ENCODE results near the gene PDGFB.

The PDGFB gene

DNA sequence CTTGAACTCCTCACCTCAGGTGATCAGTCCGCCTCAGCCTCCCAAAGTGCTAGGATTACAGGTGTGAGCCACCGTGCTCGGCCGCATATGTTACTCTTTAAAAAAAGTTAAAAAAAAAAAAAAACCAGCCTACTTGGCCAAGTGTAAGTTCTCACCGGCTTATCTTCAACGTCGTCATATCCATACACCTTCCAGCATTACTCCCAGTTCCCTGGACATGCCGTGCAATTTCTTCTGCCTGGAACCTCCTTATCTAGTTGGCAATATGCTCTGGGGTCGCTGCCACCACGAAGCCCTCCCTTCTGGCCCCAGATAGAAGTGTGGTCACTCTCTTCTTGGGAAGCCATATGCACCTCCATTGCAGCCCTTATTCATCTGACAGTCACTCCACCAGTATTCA lies 56.0 kb downstream of the PDGFB start:
- POLR2A ChIA-PET: no interaction called here
- TF ChIP-seq FOXK2 (IDR thresholded peaks at IDR 0.05) (no peak), TARDBP (IDR thresholded peaks at IDR 0.05) (no peak), BHLHE40 (IDR thresholded peaks at IDR 0.05; ENCODE audit: borderline replicate concordance) (no peak), CTBP1 (IDR thresholded peaks at IDR 0.05; ENCODE audit: borderline replicate concordance) (no peak), ELF4 (IDR thresholded peaks at IDR 0.05) (no peak), SUZ12 (IDR thresholded peaks at IDR 0.05) (no peak), ZNF384 (IDR thresholded peaks at IDR 0.05) (no peak), FOXM1 (IDR thresholded peaks at IDR 0.05; ENCODE audit: borderline replicate concordance) (no peak), FOXA1 (IDR thresholded peaks at IDR 0.05) (no peak), LEF1 (IDR thresholded peaks at IDR 0.05; ENCODE audit: borderline replicate concordance) (no peak), ARNT (IDR thresholded peaks at IDR 0.05) (no peak), NFRKB (IDR thresholded peaks at IDR 0.05) (no peak), SP1 (IDR thresholded peaks at IDR 0.05) (no peak)
- TF ChIP-seq, protein P1, sequence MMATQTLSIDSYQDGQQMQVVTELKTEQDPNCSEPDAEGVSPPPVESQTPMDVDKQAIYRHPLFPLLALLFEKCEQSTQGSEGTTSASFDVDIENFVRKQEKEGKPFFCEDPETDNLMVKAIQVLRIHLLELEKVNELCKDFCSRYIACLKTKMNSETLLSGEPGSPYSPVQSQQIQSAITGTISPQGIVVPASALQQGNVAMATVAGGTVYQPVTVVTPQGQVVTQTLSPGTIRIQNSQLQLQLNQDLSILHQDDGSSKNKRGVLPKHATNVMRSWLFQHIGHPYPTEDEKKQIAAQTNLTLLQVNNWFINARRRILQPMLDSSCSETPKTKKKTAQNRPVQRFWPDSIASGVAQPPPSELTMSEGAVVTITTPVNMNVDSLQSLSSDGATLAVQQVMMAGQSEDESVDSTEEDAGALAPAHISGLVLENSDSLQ (IDR thresholded peaks at IDR 0.05): no peak
- DNase-seq (ENCODE audit: extremely low spot score): peak; percentile 6
- CTCF ChIA-PET: interaction anchor here (0.7 kb wide), 1 partner anchor 319 kb away, joined by 5 read pairs; no protein-coding TSS in a partner anchor

DNA sequence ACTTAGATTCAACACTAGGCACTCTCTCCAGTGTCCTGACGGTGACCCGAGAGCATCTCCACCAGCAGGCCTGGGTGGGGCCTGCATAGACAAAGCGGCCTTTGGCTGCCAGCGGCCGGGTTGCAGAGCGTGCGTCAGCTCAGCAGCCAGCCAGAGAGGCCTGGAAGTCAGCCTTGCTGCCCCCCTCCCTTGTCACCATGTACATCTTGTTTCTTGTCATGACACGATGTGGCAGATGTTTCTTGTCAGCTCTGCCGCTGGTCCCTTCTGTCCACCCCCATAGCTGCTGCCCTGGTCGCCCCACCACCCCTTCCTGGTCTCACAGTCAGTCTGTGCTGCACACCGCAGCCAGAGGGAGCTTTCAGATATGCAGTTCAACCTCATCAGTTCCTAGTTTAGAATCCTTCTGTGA lies 59.2 kb downstream of the PDGFB start:
- DNase-seq (ENCODE audit: extremely low spot score): no peak
- no peak for TF ChIP-seq FOXA1 (IDR thresholded peaks at IDR 0.05)
- TF ChIP-seq FOXM1 (IDR thresholded peaks at IDR 0.05; ENCODE audit: borderline replicate concordance): no peak
- no peak for TF ChIP-seq BHLHE40 (IDR thresholded peaks at IDR 0.05; ENCODE audit: borderline replicate concordance)
- TF ChIP-seq ARNT (IDR thresholded peaks at IDR 0.05): no peak
- no peak for TF ChIP-seq HDGF (IDR thresholded peaks at IDR 0.05; ENCODE audit: borderline replicate concordance)
- TF ChIP-seq NFRKB (IDR thresholded peaks at IDR 0.05): no peak
- TF ChIP-seq ZNF384 (IDR thresholded peaks at IDR 0.05): no peak
- no peak for TF ChIP-seq ELF4 (IDR thresholded peaks at IDR 0.05)
- TF ChIP-seq LEF1 (IDR thresholded peaks at IDR 0.05; ENCODE audit: borderline replicate concordance): no peak
- no peak for TF ChIP-seq SP1 (IDR thresholded peaks at IDR 0.05)
- TF ChIP-seq L3MBTL2 (conservative IDR thresholded peaks at IDR 0.05): no peak
- no peak for TF ChIP-seq SUZ12 (IDR thresholded peaks at IDR 0.05)
- no peak for TF ChIP-seq CTBP1 (IDR thresholded peaks at IDR 0.05; ENCODE audit: borderline replicate concordance)
- TF ChIP-seq, protein P1 (IDR thresholded peaks at IDR 0.05): no peak
- no peak for TF ChIP-seq TARDBP (IDR thresholded peaks at IDR 0.05)
- TF ChIP-seq FOXK2 (IDR thresholded peaks at IDR 0.05): no peak
- ChIA-PET CTCF (no interaction called here), POLR2A (no interaction called here)

DNA sequence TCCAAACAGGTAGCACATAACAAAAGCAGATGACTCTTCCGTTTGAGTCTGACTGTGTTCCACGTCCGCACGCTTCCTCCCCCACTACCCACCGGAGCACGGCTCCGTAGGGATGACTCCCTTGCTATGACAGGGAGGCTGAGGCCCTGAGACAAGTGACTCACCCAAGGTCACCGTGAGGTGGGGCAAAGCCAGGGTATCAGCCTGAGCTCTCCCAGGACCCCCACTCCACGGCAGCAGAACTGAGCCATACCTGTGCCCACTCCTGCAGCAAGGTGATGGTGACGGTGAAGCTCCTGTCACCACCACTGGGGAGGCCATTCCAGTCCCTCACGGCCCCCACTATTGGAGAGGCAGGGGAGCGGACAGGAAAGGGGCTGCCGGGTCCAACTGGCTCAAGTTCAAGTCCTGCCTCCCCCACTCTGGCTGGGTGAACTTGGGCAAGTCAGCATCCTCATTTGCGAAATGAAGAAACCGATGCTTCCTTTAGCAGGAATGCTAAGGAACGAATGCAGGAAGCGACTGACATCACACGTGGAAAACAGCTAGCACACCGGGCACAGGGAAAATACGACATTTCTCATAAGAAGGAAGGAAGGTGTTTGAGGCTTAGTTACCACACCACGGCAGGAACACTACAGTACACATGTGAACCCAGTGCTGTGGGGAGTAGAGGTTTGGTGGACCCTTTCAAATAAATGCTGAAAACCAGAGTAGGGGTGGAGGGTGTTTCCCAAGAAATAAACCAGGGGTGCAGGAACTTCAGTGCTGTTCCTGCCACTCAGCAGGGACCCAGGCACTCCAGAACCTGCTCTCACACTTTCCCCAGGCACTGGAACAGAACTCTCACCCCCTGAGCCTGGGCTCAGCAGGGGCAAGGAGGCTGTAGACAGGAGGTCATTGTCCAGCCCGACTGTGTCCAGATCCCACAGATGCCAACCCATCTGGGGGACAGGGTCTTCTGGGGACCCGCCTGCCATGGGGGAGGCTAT lies 59.9 kb downstream of the PDGFB start:
- no peak for TF ChIP-seq FOXK2 (IDR thresholded peaks at IDR 0.05)
- no peak for TF ChIP-seq LEF1 (IDR thresholded peaks at IDR 0.05; ENCODE audit: borderline replicate concordance)
- no peak for TF ChIP-seq BHLHE40 (IDR thresholded peaks at IDR 0.05; ENCODE audit: borderline replicate concordance)
- TF ChIP-seq ZNF384 (IDR thresholded peaks at IDR 0.05): no peak
- TF ChIP-seq FOXM1 (IDR thresholded peaks at IDR 0.05; ENCODE audit: borderline replicate concordance): no peak
- no peak for TF ChIP-seq ARNT (IDR thresholded peaks at IDR 0.05)
- no peak for TF ChIP-seq NFRKB (IDR thresholded peaks at IDR 0.05)
- TF ChIP-seq FOXA1 (IDR thresholded peaks at IDR 0.05): no peak
- POLR2A ChIA-PET: interaction anchor here (0.9 to 1.5 kb wide), 2 partner anchors 10 to 135 kb away, joined by 3 to 4 read pairs; partner anchors contain the start of gene RPL3
- DNase-seq (ENCODE audit: extremely low spot score): peak; percentile 5
- CTCF ChIA-PET: no interaction called here

DNA sequence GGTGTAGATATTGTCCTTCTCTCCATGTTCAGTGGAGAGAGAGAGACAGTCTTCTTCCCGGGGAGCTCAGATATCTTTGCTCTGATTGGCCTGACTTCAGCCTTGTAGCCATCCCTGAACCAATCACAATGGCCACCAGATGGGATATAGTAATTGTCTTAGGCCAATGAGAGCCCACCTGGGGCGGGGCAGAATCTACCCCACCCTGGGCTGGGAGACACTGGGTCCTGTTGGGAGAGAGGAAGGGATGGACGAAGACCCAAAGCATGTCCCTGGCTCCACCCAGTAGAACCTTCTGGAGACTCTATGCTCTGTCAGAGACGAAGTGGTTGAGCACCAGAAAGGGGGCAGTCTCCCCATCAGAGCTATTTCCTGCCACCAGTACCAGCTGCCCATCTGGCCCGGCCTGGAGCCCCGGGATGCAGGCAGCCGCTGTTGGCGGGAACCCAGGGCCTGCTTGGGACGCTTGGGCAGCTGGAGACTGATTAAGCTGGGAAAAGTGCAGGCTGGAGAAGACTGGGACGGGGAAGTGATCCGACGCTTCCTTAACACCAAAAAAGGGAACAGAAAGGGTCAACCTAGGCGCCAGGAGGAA lies 60.7 kb downstream of the PDGFB start:
- TF ChIP-seq HDGF (IDR thresholded peaks at IDR 0.05; ENCODE audit: borderline replicate concordance) (no peak), ELF4 (IDR thresholded peaks at IDR 0.05) (no peak), FOXA1 (IDR thresholded peaks at IDR 0.05) (no peak), FOXM1 (IDR thresholded peaks at IDR 0.05; ENCODE audit: borderline replicate concordance) (no peak), ZNF384 (IDR thresholded peaks at IDR 0.05) (no peak), FOXK2 (IDR thresholded peaks at IDR 0.05) (no peak), BHLHE40 (IDR thresholded peaks at IDR 0.05; ENCODE audit: borderline replicate concordance) (no peak), CTBP1 (IDR thresholded peaks at IDR 0.05; ENCODE audit: borderline replicate concordance) (no peak), NFRKB (IDR thresholded peaks at IDR 0.05) (no peak), ARNT (IDR thresholded peaks at IDR 0.05) (no peak), L3MBTL2 (conservative IDR thresholded peaks at IDR 0.05) (no peak), SUZ12 (IDR thresholded peaks at IDR 0.05) (no peak), SP1 (IDR thresholded peaks at IDR 0.05) (no peak), LEF1 (IDR thresholded peaks at IDR 0.05; ENCODE audit: borderline replicate concordance) (no peak), TARDBP (IDR thresholded peaks at IDR 0.05) (no peak)
- TF ChIP-seq, protein P1 (IDR thresholded peaks at IDR 0.05): no peak
- CTCF ChIA-PET: no interaction called here
- POLR2A ChIA-PET: interaction anchor here (0.7 to 1.5 kb wide), 3 partner anchors 9 to 135 kb away, joined by 3 to 4 read pairs (median 3); partner anchors contain the start of gene RPL3
- DNase-seq (ENCODE audit: extremely low spot score): peak; percentile 24

DNA sequence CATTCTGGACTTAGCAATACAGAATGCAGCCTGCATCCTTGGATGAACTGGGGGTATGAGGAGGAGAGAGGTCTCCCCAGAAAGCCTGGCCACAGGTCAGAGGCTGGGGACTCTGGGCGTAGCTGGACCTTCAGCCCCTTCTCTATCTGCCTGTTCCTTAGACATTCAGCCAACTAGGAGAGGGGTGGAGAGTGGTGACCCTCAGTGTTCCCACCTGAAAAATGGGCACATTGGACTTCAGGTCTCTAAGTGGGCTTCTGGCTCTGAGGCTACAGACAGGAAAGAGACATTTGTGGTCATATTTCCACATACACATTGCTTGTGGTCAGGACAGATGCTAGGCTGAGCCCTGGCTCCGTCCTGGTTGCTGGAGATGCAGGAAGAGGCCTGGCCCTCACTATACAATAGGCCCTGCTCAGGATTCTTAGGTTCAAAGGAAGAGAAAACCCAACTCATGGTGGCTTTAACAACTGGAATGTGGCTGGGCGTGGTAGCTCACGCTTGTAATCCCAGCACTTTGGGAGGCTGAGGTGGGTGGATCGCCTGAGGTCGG lies 62.2 kb downstream of the PDGFB start:
- TF ChIP-seq ELF4 (IDR thresholded peaks at IDR 0.05) (no peak), ZNF384 (IDR thresholded peaks at IDR 0.05) (no peak), FOXM1 (IDR thresholded peaks at IDR 0.05; ENCODE audit: borderline replicate concordance) (no peak), HDGF (IDR thresholded peaks at IDR 0.05; ENCODE audit: borderline replicate concordance) (no peak), ARNT (IDR thresholded peaks at IDR 0.05) (no peak), BHLHE40 (IDR thresholded peaks at IDR 0.05; ENCODE audit: borderline replicate concordance) (no peak), TARDBP (IDR thresholded peaks at IDR 0.05) (no peak), FOXA1 (IDR thresholded peaks at IDR 0.05) (no peak), LEF1 (IDR thresholded peaks at IDR 0.05; ENCODE audit: borderline replicate concordance) (no peak), SP1 (IDR thresholded peaks at IDR 0.05) (no peak), CTBP1 (IDR thresholded peaks at IDR 0.05; ENCODE audit: borderline replicate concordance) (no peak)
- POLR2A ChIA-PET: interaction anchor here (1.7 kb wide), 1 partner anchor 137 kb away, joined by 12 read pairs; the partner anchor contains the start of gene RPL3
- DNase-seq (ENCODE audit: extremely low spot score): peak; percentile 4
- CTCF ChIA-PET: no interaction called here
